HG02759 (cell line): ENCODE results near the gene PRR20B.
"Not testable (repeated sequence)": the region's sequence is repeated elsewhere in the genome, so short reads cannot be mapped to it uniquely, and the experiment has no call there.

Source experiments
- ATAC-seq: cut with Tn5 transposase; IDR thresholded peaks from one replicate; pipeline ENCODE4 v1.9.1; 2021; ENCODE audit warnings: mild to moderate bottlenecking, moderate library complexity; ENCODE audit not compliant: unreplicated experiment

PRR20B gene

GRCh38 chr13:57147188-57147587 is at the start of gene PRR20B:
TSS of gene PRR20B (plus strand) at chr13:57147488. CDS start at chr13:57147875, 387 bp downstream.
- not testable (repeated sequence) for ATAC-seq

GRCh38 chr13:57114945-57115344 is 32.3 kb upstream of the PRR20B start:
- no peak for ATAC-seq

- no peak for ATAC-seq
Measured at GRCh38 chr13:57123681-57124080, 23.6 kb upstream of the PRR20B start.

GRCh38 chr13:57128909-57129308 is 18.4 kb upstream of the PRR20B start:
- no peak for ATAC-seq

- no peak for ATAC-seq
Measured at GRCh38 chr13:57136093-57136492, 11.2 kb upstream of the PRR20B start.

- no peak for ATAC-seq
Measured at GRCh38 chr13:57137585-57137984, 9.7 kb upstream of the PRR20B start.

GRCh38 chr13:57138988-57139387 is 8.3 kb upstream of the PRR20B start:
- ATAC-seq = no peak

- ATAC-seq = not testable (repeated sequence)
Measured at GRCh38 chr13:57139781-57140180, 7.5 kb upstream of the PRR20B start.

GRCh38 chr13:57140235-57140968 is 6.9 kb upstream of the PRR20B start, which contains the start of gene PRR20A:
TSS of gene PRR20A (plus strand) at chr13:57140918. CDS start at chr13:57141305, 387 bp downstream.
- ATAC-seq = not testable (repeated sequence)

GRCh38 chr13:57148106-57148505 is 818 bp downstream of the PRR20B start:
- not testable (repeated sequence) for ATAC-seq

- ATAC-seq = not testable (repeated sequence)
Measured at GRCh38 chr13:57153761-57154160, 6.5 kb downstream of the PRR20B start, which contains the start of gene PRR20C. TSS of gene PRR20C (plus strand) at chr13:57154061. CDS start at chr13:57154448, 387 bp downstream.

GRCh38 chr13:57160332-57160731 is 13.0 kb downstream of the PRR20B start, which contains the start of gene PRR20D:
TSS of gene PRR20D (plus strand) at chr13:57160632. CDS start at chr13:57161019, 387 bp downstream.
- ATAC-seq = not testable (repeated sequence)

- ATAC-seq = not testable (repeated sequence)
Measured at GRCh38 chr13:57166897-57167296, 19.6 kb downstream of the PRR20B start, which contains the start of gene PRR20E. TSS of gene PRR20E (plus strand) at chr13:57167197. CDS start at chr13:57167584, 387 bp downstream.

GRCh38 chr13:57191667-57192066 is 44.4 kb downstream of the PRR20B start:
- ATAC-seq = no peak
